ENCODE data around the gene EXD1.
A peak's percentile ranks its signal among the peaks of the same experiment; 100 is the strongest.
"Not testable (repeated sequence)": the region's sequence is repeated elsewhere in the genome, so short reads cannot be mapped to it uniquely, and the experiment has no call there.

EXD1 gene

DNA sequence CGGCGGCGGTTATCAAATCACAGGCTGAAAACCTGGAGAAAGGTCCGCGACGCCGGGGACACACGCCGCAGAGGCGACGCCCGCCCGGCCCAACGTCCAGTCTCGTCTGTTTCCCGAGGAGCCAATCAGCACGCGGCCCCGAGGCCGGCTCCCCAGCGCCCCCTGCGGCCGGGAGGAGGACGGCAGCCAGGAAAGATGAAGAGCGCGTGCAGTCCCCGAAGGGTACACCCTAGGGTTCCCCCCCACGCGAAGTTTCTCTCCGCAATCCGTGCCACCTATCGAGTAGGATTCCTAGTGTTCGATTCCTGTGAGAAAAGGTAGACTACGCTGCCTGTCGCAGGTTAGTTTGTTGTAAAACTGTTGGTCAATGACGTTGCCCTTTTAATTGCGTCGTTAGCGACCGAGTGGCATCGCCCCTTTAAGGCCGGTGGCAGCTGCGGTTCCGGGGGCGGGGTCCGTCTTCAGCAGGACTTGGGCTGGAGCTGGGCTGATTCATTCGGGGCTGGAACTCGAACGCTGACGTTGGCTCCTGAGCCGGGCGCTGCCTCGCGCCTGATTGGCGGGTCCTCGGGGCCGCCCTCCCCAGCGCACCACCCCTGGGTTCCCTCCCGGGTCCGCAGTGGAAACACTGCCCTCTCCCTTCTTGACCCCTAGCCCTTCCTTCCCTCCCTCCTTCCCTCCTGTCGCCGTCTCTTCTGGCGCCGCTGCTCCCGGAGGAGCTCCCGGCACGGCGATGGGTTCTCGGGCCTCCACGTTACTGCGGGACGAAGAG lies at the start of gene EXD1, which contains the start of gene CHP1:
Gene EXD1 (minus strand): TSS at position 108 of the 772 bp plus-strand sequence. CDS start 4,182 bp downstream, outside the sequence.
Gene CHP1 (plus strand): TSS at position 619 of the 772 bp plus-strand sequence. CDS start 115 bp downstream, at position 734.
- peak; percentile 91 to 96 for DNase-seq (ENCODE audit: low read depth in 2 of 2)

DNA sequence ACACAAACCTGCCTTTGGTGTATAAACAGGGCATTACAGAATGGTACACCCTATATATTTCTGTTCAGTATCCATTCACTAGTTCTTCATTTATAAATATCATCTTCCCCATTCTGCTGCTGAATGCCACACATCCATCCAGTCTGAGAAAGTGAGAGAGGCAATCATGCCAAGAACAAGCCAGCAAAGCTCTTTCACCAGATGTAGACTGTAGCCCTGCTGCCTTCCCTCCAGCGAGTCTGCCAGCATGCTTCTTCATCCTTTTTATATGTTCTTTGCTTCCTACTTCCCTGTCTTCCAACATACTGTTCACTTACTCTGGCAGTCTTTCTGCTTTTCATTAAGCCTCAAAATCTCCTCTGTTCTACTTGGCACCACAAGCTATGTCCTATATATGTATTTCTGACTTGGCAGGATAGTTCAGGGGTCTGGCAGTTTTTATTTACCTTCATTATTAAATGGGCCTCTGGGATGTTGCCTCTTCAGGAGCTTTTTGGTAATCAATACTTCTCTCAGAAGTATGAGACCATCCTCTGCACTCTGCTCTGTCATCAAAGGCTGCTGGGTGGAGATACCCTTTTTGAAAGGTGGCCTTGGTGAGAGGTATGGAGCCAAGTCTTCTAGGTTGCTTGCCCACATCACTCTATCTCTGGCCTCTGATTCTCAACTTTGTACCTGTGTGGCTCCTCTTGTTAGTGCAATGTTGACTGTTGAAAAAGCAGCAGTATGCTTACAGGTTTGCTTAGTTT lies 49.2 kb upstream of the EXD1 start:
- DNase-seq (ENCODE audit: low read depth in 2 of 2), result no peak

GRCh38 chr15:41278319-41278718 lies 47.8 kb upstream of the EXD1 start:
- no peak for DNase-seq (ENCODE audit: low read depth in 2 of 2)

DNA sequence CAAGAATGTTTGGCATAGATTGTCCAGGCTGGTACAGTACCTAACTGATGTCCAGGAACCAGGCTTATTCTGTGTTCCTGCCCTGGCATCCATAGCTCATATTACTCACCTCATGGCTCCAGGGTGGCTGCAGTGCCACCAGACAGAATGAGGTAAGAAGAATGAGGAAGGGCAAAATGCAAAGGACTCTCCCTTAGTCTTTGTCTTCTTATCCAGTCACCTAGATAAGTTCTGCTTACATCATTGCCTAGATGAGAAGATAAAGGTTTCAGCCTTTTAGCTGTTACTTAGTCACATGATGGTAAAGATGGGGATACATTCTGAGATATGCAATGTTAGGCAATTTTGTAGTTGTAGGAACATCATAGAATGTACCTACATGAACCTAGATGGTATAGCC lies 46.3 kb upstream of the EXD1 start:
- no peak for DNase-seq (ENCODE audit: low read depth in 2 of 2)

GRCh38 chr15:41269887-41270286 lies 39.3 kb upstream of the EXD1 start:
- no peak for DNase-seq (ENCODE audit: low read depth in 2 of 2)

DNA sequence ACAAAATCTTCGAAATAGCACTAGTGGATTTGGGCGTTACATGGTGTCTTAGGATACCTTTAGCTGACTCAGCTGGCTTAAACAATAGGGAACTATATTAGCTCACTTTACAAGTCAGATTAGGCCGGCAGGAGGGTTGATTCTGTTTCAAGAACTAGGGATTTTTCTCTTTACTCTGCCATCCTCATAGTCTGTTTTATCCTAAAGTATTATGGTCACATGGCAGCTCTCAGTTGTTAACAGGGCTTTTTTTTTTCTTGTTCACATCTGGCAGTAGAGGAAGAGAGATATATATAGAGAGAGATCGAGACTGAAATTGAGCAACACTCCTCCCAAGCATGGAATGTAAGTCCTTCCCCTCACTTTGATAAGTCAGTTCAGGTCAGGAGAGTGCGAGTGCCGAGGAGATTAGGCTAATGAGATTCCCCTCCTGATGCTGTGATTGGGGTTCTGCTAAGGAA lies 33.4 kb upstream of the EXD1 start:
- DNase-seq (ENCODE audit: low read depth in 2 of 2), result no peak

DNA sequence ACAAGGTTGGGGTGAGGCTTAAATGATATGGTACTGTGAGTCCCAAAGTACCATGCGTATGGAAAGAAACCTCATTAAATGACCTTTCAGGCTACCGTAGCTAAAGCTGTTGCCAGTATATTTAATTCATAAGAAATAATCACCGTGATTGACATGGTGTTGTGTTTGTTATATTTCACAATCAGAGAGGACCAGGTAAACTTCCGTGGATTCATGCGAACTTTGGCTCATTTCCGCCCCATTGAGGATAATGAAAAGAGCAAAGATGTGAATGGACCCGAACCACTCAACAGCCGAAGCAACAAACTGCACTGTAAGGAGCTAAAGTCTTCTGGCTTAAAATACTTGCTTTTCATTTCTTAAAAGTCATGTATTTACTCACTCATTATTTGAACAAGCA lies 32.0 kb upstream of the EXD1 start:
- DNase-seq (ENCODE audit: low read depth in 2 of 2), result no peak

GRCh38 chr15:41260924-41261323 lies 30.4 kb upstream of the EXD1 start:
- not testable (repeated sequence) for DNase-seq (ENCODE audit: low read depth in 2 of 2)

GRCh38 chr15:41259546-41260189 lies 29.1 kb upstream of the EXD1 start:
- no peak for DNase-seq (ENCODE audit: low read depth in 2 of 2)

DNA sequence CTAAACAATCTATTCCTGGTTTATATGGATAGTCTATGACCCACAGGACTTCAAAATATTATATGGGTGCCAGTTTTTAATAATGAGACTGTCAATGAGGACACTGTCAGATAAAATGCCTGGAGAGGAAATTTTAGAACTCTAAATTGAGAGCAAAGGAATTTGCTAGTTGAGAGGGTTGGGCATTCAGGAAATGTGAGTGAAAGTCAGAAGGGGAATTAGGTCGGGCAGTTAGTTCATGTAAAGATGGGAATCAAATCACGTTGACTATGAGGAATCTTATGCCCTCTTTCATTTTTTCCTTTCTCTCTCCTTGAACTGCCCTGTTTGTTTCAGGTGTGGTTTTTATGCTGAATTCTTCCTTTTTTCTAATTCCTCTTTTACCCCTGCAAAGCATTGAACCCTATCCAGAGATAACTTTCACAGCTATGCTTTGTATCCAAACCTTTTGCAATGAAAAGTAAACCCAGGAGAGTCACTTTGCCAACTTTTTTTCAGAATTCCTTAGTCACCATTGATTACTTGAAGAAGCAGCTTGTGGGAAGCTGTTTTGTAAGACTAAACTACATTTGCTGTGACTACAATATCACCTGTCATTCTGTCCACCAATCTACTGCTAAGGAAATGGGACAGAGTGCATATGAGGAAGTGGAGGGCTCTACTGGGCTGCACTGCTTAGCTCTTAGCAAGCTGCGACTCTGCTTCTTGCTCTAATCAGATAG lies 28.4 kb upstream of the EXD1 start:
- no peak for DNase-seq (ENCODE audit: low read depth in 2 of 2)

- no peak for DNase-seq (ENCODE audit: low read depth in 2 of 2)
Measured at GRCh38 chr15:41256577-41257038, 26.1 kb upstream of the EXD1 start.

DNA sequence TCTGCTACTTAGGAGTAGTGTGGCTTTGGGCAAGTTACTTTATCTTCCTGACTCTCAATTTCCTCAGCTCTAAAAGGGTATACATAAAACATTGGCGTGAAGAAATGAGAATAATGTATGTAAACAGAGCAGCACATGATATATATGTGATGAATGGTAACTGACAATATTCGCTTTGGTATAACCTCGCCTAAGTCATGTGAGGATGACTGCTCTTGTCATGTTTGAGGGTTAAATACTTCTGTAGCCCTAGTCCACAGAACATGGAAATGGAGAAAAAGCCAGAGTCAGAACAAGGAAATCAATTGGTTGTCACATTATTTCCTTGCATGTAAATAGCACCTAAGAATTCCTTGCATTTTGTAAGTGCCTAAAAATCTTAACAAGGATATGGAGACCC lies 25.5 kb upstream of the EXD1 start:
- no peak for DNase-seq (ENCODE audit: low read depth in 2 of 2)

DNA sequence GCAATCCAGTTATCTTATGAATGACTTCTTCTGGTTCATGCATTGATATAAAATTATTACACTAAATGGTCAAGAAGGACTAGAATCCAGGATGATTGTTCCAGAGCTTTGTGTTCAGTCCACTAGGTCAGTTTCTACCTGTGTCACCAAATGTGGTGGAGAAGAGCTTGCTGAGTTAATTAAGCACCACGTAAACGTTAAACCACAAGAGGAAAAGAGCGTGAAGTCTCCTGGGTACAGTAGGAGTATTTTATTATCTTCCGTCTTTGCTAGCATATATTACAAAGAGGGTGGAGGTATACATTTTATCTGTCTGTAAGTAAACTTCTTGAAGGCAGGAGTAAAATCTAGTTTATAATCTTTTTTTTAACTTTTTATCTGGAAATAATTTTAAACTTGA lies 24.0 kb upstream of the EXD1 start:
- no peak for DNase-seq (ENCODE audit: low read depth in 2 of 2)

DNA sequence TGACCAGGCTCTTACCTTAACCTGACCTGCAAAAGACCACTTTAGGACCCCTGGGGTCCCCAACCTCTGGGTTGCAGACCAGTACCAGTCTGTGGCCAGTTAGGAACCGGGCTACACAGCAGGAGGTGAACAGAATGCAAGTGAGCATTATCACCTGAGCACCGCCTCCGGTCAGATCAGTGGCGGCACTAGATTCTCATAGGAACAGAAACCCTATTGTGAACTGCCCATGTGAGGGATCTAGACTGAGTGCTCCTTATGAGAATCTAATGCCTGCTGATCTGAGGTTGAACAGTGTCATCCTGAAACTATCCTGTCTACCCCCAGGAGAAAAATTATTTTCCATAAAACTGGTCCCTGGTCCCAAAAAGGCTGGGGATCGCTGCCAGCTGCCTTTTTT lies 20.9 kb upstream of the EXD1 start:
- DNase-seq (ENCODE audit: low read depth in 2 of 2), result no peak

- not testable (repeated sequence) for DNase-seq (ENCODE audit: low read depth in 2 of 2)
Measured at GRCh38 chr15:41250745-41251144, 20.2 kb upstream of the EXD1 start.

DNA sequence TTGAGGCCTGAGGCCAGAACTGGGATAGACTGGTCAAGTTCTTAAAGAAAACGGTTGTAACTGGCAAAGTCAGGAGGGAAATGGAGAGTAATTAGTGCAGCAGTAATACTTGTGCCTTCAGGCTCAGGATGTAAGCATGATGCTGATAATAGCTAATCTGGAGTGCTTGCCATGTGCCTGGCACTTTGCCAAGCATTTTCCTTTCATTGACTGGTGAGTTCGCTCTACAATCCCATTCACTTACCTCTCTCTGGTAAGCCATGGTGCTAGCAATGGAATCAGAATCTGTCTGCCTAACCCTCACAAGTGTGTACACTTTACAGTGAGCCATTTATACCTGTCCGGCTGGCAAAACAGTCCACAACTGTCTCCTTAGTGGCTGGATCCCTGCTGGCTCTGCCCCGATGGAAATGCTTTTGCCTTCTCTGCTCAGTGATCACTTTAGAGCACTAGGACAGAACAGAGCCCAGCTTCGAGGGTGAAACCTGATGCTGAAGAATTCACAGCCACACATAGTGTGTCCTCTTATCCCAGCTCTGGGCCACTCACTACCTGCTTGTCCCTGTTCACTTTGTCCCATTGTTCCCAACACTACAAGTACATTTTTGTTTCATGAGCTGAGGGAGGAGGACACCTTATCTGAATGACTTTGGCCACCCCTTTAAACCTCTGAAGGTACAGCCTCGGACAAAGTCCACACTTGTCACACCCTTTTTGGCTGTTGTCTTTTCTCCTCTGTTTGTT lies 10.8 kb upstream of the EXD1 start:
- no peak for DNase-seq (ENCODE audit: low read depth in 2 of 2)

DNA sequence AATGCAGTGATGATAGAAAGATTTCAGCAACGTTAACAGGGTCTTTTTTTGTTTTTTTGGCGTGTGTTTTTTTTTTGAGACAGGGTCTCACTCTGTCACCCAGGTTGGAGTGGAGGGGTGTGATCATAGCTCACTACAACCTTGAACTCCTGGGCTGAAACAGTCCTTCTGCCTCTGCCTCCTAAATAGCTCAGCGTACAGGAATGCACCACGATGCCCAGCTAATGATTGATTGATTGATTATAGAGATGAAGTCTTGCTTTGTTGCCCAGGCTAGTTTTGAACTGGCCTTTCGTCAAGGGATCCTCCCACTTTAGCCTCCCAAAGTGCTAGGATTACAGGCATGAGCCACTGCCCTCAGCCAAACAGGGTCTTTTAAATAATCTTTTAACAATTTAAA lies 7.5 kb upstream of the EXD1 start:
- no peak for DNase-seq (ENCODE audit: low read depth in 2 of 2)

GRCh38 chr15:41235929-41236328 lies 5.4 kb upstream of the EXD1 start:
- DNase-seq (ENCODE audit: low read depth in 2 of 2), result no peak

DNA sequence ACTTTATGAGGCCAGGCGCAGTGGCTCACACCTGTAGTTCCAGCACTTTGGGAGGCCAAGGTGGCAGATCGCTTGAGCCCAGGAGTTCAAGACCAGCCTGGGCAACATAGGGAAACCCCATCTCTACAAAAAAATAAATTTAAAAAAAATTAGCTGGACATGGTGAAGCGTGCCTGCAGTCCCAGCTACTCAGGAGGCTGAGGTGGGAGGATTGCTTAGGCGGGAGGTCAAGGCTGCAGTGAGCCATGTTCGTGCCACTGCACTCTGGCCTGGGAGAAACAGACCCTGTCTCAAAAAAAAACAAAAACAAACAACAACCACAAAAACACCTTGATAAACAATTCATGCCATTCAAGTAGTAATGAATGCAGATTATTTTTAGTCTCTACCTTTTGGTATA lies 4.7 kb upstream of the EXD1 start:
- DNase-seq (ENCODE audit: low read depth in 2 of 2), result not testable (repeated sequence)

DNA sequence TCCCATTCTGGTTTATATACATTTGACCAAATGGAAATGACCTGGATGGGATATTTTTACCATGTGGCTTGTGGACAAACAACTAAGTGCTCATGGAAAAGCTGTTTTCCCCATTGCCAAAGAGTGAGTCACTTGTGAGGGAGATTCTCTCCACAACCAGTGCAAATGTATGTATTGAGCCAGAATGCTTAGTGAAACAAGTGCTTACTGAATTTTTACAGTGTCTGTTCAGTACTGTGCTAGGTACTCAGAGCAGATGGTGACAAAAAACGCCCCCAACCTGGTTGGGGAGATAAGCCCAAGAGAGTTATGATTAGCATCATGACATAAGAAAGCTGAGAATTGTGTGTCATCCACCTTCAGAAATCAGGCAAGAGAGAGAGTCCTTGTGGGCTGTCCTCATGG lies 2.8 kb upstream of the EXD1 start:
- DNase-seq (ENCODE audit: low read depth in 2 of 2), result no peak

Measured in stimulated activated CD8-positive, alpha-beta memory T cell treated with anti-CD3 and anti-CD28 coated beads, Interleukin-7, amount 100 ng/mL, for 4 hours (primary cell).